Right lobe of liver (tissue), 6 donors: ENCODE results near the gene ADCY9. TPM values are rescaled to one million over a fixed set of nuclear protein-coding genes. Genes with fewer than 3 reads are reported as not detected.

Experiments used
- ATAC-seq, 4 donors: fragments of 200-7000 bp; cut with Tn5 transposase; one replicate each; pipeline ENCODE4 v1.9.1; 2020; ENCODE audit warnings: mild to moderate bottlenecking in 4 of 4, moderate library complexity in 4 of 4
- DNase-seq, 3 donors: peaks; one replicate each; pipeline ENCODE4 v3.0.0-alpha.2; 2020
- H3K27ac ChIP-seq, 3 donors: fragments of 200-600 bp; one replicate each; pipeline ENCODE4 v1.8.0; 2022
- H3K27me3 ChIP-seq, 2 donors: fragments of 200-600 bp; one replicate each; pipeline ENCODE4 v1.8.0; 2022
- H3K36me3 ChIP-seq, 4 donors: fragments of 200-600 bp; sonication (generic) in 1 of 4; one replicate each; pipeline versions ENCODE4 v1.5.1 to v1.8.0; 2017 to 2022; ENCODE audit warnings: control low read depth in 1 of 4
- H3K4me1 ChIP-seq, 4 donors: fragments of 200-600 bp; sonication (generic) in 1 of 4; one replicate each; pipeline versions ENCODE4 v1.5.1 to v1.8.0; 2017 to 2022; ENCODE audit warnings: control low read depth in 1 of 4
- H3K4me3 ChIP-seq, 3 donors: fragments of 200-600 bp; one replicate each; pipeline ENCODE4 v1.8.0; 2022
- H3K9me3 ChIP-seq, 4 donors: fragments of 200-600 bp; sonication (generic) in 1 of 4; one replicate each; pipeline versions ENCODE4 v1.5.1 to v1.8.0; 2017 to 2022; ENCODE audit warnings: control low read depth in 1 of 4
- CTCF ChIP-seq, 4 donors: fragments of 200-600 bp in 3 of 4; fragments of 450-650 bp in 1 of 4; IDR thresholded peaks; one replicate each; pipeline versions ENCODE4 v1.5.1 to v1.8.0; 2016 to 2022; ENCODE audit warnings: antibody characterized with exemption in 4 of 4, mild to moderate bottlenecking in 2 of 4
- POLR2A ChIP-seq: fragments of 450-650 bp; IDR thresholded peaks from one replicate; pipeline ENCODE4 v1.6.1; 2017; ENCODE audit warnings: antibody characterized with exemption, mild to moderate bottlenecking
- WGBS: methylation state at CpG from one replicate; pipeline ENCODE4 v1.1.6; 2018; ENCODE audit warnings: low coverage, low lambda C conversion rate; ENCODE audit not compliant: insufficient coverage; ENCODE audit errors: missing lambda C conversion rate; 5-methylcytosine and 5-hydroxymethylcytosine counted together
- intact Hi-C, 2 donors: fragments of 100-400 bp; cut with DNase I; formaldehyde crosslinking; loops; one replicate each; pipeline versions ENCODE4 v1.11.2 to v1.14.1; 2022
- total RNA-seq, 6 experiments: library from RNA; depleted of rRNA in 2 of 6; stranded (reverse); fragments of >200 nt in 2 of 6; fragmentation: NEBNext Ultra II Directional in 3 of 6; extraction: Animal tissue kit (Norgen Biotek cat#: 25700) in 3 of 6; gene quantifications; one replicate each; pipeline versions ENCODE4 v1.1.0 to v1.2.4, GENCODE V29; 2016 to 2023
- donor health status: DM: no; HTN: yes; CAD: no.
- donor health status: DM: no; HTN: no; CAD: no.
- donor health status: DM: no; HTN: no; CAD: no.
- donor health status: DM: no; HTN: yes; CAD: no.
- donor health status: DM: no; HTN: yes; CAD: no.

ADCY9 gene
- total RNA-seq, 6 experiments from 2014 or later = 17.3 to 41.5 (median 25.6) TPM

- Histone ChIP-seq H3K36me3 (no peaks in the 10 kb centered on the region), H3K9me3 (no peaks in the 10 kb centered on the region), H3K4me3 (no peak overlapping the region), H3K27me3 (no peaks in the 10 kb centered on the region), H3K27ac (peak overlapping the region in 1 of 3 donors; percentile 16), H3K4me1 (peaks cover 0 to 6% (median 0%) of the 10 kb centered on the region in 4 donors)
- no CpG with 5 or more reads among the region's 7 CpGs for WGBS
- DNase-seq (no peak), ATAC-seq (peak; percentile 76 to 89 (median 78))
- intact Hi-C loops = loop anchor here in 1 of 2 donors (10.0 kb wide), 1 partner anchor 55 kb away; the partner anchor contains the start of gene ADCY9
- TF ChIP-seq POLR2A (no peak), CTCF (IDR thresholded peaks at IDR 0.05) (no peak)
These were observed 56.2 kb downstream of the ADCY9 start for GRCh38 chr16:4060009-4060408.

- DNase-seq (peak in 1 of 3 donors; percentile 15), ATAC-seq (no peak)
- Histone ChIP-seq H3K4me3 (no peak overlapping the region), H3K36me3 (no peaks in the 10 kb centered on the region), H3K27me3 (no peaks in the 10 kb centered on the region), H3K4me1 (peaks cover 0 to 9% (median 4%) of the 10 kb centered on the region in 4 donors), H3K9me3 (no peaks in the 10 kb centered on the region), H3K27ac (no peak overlapping the region)
- intact Hi-C loops = no loop called here
- TF ChIP-seq CTCF (IDR thresholded peaks at IDR 0.05) (no peak), POLR2A (no peak)
- 75% methylated on average over 6 of the region's 6 CpGs for WGBS
These were observed 57.9 kb downstream of the ADCY9 start for GRCh38 chr16:4058386-4058785.

GRCh38 chr16:4057439-4057877, 58.8 kb downstream of the ADCY9 start:
- H3K9me3 ChIP-seq = no peaks in the 10 kb centered on the region

GRCh38 chr16:4056161-4057105, 59.8 kb downstream of the ADCY9 start:
- H3K4me3 ChIP-seq = no peak overlapping the region
- H3K27me3 ChIP-seq = no peaks in the 10 kb centered on the region
- DNase-seq (peak in 1 of 3 donors; percentile 22), ATAC-seq (no peak)
- H3K36me3 ChIP-seq = no peaks in the 10 kb centered on the region
- H3K27ac ChIP-seq = no peak overlapping the region
- H3K4me1 ChIP-seq = peaks cover 0 to 21% (median 10%) of the 10 kb centered on the region in 4 donors
- intact Hi-C loops = no loop called here
- 73% methylated on average over 8 of the region's 16 CpGs for WGBS
- H3K9me3 ChIP-seq = no peaks in the 10 kb centered on the region
- TF ChIP-seq CTCF (IDR thresholded peaks at IDR 0.05) (no peak), POLR2A (no peak)

More at GRCh38 chr16:4057439-4057877, 58.8 kb downstream of the ADCY9 start:
- H3K4me1 ChIP-seq = peaks cover 0 to 17% (median 10%) of the 10 kb centered on the region in 4 donors
- no peak for ATAC-seq
- intact Hi-C loops = no loop called here
- H3K4me3 ChIP-seq = no peak overlapping the region
- 91% methylated on average over 17 of the region's 17 CpGs for WGBS
- peak in 1 of 3 donors; percentile 31 for DNase-seq
- TF ChIP-seq CTCF (IDR thresholded peaks at IDR 0.05) (no peak), POLR2A (no peak)
- no peaks in the 10 kb centered on the region for H3K36me3 ChIP-seq
- no peak overlapping the region for H3K27ac ChIP-seq
- no peaks in the 10 kb centered on the region for H3K27me3 ChIP-seq
